SU-DHL-6 (cell line): Measurements from ENCODE around the gene MEX3A.

ENCODE experiments used
- CTCF ChIP-seq: fragments of 200-600 bp; sonication (generic); IDR thresholded peaks from one replicate; pipeline ENCODE4 v1.5.1; 2017; ENCODE audit warnings: antibody characterized with exemption, mild to moderate bottlenecking, low read length, moderate library complexity; ENCODE audit not compliant: insufficient read depth, poor library complexity, severe bottlenecking
- EZH2phosphoT487 ChIP-seq: fragments of 200-600 bp; sonication (generic), shearing (Covaris generic); conservative IDR thresholded peaks from 2 replicates; pipeline ENCODE4 v1.6.1; 2018; ENCODE audit warnings: mild to moderate bottlenecking, antibody characterized with exemption, low read length, moderate library complexity, mixed read lengths

- no peak for TF ChIP-seq CTCF
- no peak for TF ChIP-seq EZH2phosphoT487
Observed at GRCh38 chr1:156115514-156116374, 33.5 kb upstream of the MEX3A start.
